Caco-2 (cell line): Measurements from ENCODE around the gene FHAD1. TPM values are rescaled to one million over a fixed set of nuclear protein-coding genes. Genes with fewer than 3 reads are reported as not detected.

Experiments
- BruUV-seq: library from RNA; stranded (reverse); fragments of 400-500 nt; replicated peaks from 2 replicates; lab custom pipeline; 2021; lab: Mats Ljungman, UMichigan
- CTCF ChIA-PET: fragments of 300-600 bp; sonication (Branson Sonifier 250); formaldehyde crosslinking; loops from one replicate; lab custom pipeline; 2022; ENCODE audit warnings: antibody characterized with exemption; lab: Charles Lee
- POLR2A ChIA-PET: fragments of 300-600 bp; sonication (Branson Sonifier 250); formaldehyde crosslinking; loops from one replicate; lab custom pipeline; 2022; ENCODE audit warnings: antibody characterized with exemption; lab: Charles Lee
- DNase-seq, 2 experiments: peaks; one replicate each; pipeline versions ENCODE4 v3.0.0 to v3.0.0-alpha.2; 2020 to 2022
- H3K27me3 ChIP-seq: replicated peaks from 2 replicates; pipeline ENCODE4 v1.6.0; 2011; ENCODE audit warnings: low read length; ENCODE audit not compliant: control insufficient read depth, insufficient read depth
- H3K36me3 ChIP-seq: 2 replicates; pipeline ENCODE4 v1.5.1; 2011; ENCODE audit warnings: low read length; ENCODE audit not compliant: control insufficient read depth, insufficient read depth
- H3K4me1 ChIP-seq: fragments of 250-450 bp; sonication (Bioruptor Pico); 2 replicates; pipeline ENCODE4 v1.5.1; 2020; ENCODE audit warnings: mild to moderate bottlenecking
- H3K4me3 ChIP-seq: 2 replicates; pipeline ENCODE4 v1.5.1; 2011; ENCODE audit warnings: low read depth, mild to moderate bottlenecking, control low read depth, low read length
- H3K9me3 ChIP-seq: fragments of 250-450 bp; sonication (Bioruptor Pico); 2 replicates; pipeline ENCODE4 v1.5.1; 2020; ENCODE audit warnings: mild to moderate bottlenecking, moderate library complexity
- H3K27ac Mint-ChIP-seq: one replicate; pipeline ENCODE4 v1.8.0; 2022; ENCODE audit warnings: mixed read lengths; ENCODE audit not compliant: unreplicated experiment
- H3K27me3 Mint-ChIP-seq: one replicate; pipeline ENCODE4 v1.8.0; 2022; ENCODE audit warnings: mixed read lengths; ENCODE audit not compliant: insufficient read depth, unreplicated experiment
- H3K36me3 Mint-ChIP-seq: one replicate; pipeline ENCODE4 v1.8.0; 2022; ENCODE audit warnings: mild to moderate bottlenecking, mixed read lengths; ENCODE audit not compliant: insufficient read depth, unreplicated experiment
- H3K4me1 Mint-ChIP-seq: one replicate; pipeline ENCODE4 v1.8.0; 2022; ENCODE audit warnings: low read depth, mixed read lengths; ENCODE audit not compliant: unreplicated experiment
- H3K4me3 Mint-ChIP-seq: one replicate; pipeline ENCODE4 v1.8.0; 2022; ENCODE audit warnings: mild to moderate bottlenecking, moderate library complexity, mixed read lengths; ENCODE audit not compliant: unreplicated experiment
- H3K9me3 Mint-ChIP-seq: one replicate; pipeline ENCODE4 v1.8.0; 2022; ENCODE audit warnings: mixed read lengths; ENCODE audit not compliant: unreplicated experiment
- CTCF ChIP-seq, 2 experiments: fragments of 200-600 bp in 1 of 2; IDR thresholded peaks; 1 replicate in 1 of 2; 2 replicates in 1 of 2; pipeline versions ENCODE4 v1.5.1 to v1.8.0; 2011 to 2022; ENCODE audit warnings: antibody characterized with exemption in 1 of 2, control low read depth in 1 of 2, inconsistent platforms in 1 of 2, low read depth in 1 of 2, low read length in 1 of 2, mild to moderate bottlenecking in 1 of 2, moderate library complexity in 1 of 2; ENCODE audit not compliant: insufficient read depth in 1 of 2, severe bottlenecking in 1 of 2, unreplicated experiment in 1 of 2
- intact Hi-C: fragments of 100-400 bp; cut with micrococcal nuclease; formaldehyde crosslinking; loops from one replicate; pipeline ENCODE4 v1.10.0; 2022; ENCODE audit not compliant: unreplicated experiment
- total RNA-seq: library from RNA; stranded (reverse); gene quantifications from 2 replicates; pipeline ENCODE4 v1.2.3, GENCODE V29; 2022

Gene FHAD1
- total RNA-seq, 1 experiment from 2014 or later: 0.18 TPM

GRCh38 chr1:15229707-15230131, 17.3 kb upstream of the FHAD1 start:
- H3K4me3 Mint-ChIP-seq: no peak overlapping the region
- Histone ChIP-seq H3K4me3 (no peak overlapping the region), H3K9me3 (no peaks in the 10 kb centered on the region), H3K4me1 (no peaks in the 10 kb centered on the region), H3K36me3 (no peaks in the 10 kb centered on the region), H3K27me3 (no peaks in the 10 kb centered on the region)
- BruUV-seq: no TSS peak
- H3K9me3 Mint-ChIP-seq: no peaks in the 10 kb centered on the region
- DNase-seq: no peak
- H3K27me3 Mint-ChIP-seq: no peaks in the 10 kb centered on the region
- H3K4me1 Mint-ChIP-seq: no peaks in the 10 kb centered on the region
- ChIA-PET CTCF (no interaction called here), POLR2A (no interaction called here)
- TF ChIP-seq CTCF (IDR thresholded peaks at IDR 0.05; ENCODE audit: insufficient read depth in 1 of 2, low read depth in 1 of 2, low read length in 1 of 2, severe bottlenecking in 1 of 2, unreplicated experiment in 1 of 2): no peak
- intact Hi-C loops: no loop called here
- no peak overlapping the region for H3K27ac Mint-ChIP-seq
- peaks cover 9% of the 10 kb centered on the region for H3K36me3 Mint-ChIP-seq

- no peak for DNase-seq
- no peaks in the 10 kb centered on the region for H3K27me3 Mint-ChIP-seq
- Histone ChIP-seq H3K36me3 (no peaks in the 10 kb centered on the region), H3K4me3 (no peak overlapping the region), H3K27me3 (no peaks in the 10 kb centered on the region), H3K4me1 (no peaks in the 10 kb centered on the region), H3K9me3 (no peaks in the 10 kb centered on the region)
- TF ChIP-seq CTCF (IDR thresholded peaks at IDR 0.05; ENCODE audit: insufficient read depth in 1 of 2, low read depth in 1 of 2, low read length in 1 of 2, severe bottlenecking in 1 of 2, unreplicated experiment in 1 of 2): no peak
- no peak overlapping the region for H3K27ac Mint-ChIP-seq
- no peaks in the 10 kb centered on the region for H3K9me3 Mint-ChIP-seq
- BruUV-seq: no TSS peak
- H3K4me3 Mint-ChIP-seq: no peak overlapping the region
- intact Hi-C loops: no loop called here
- no peaks in the 10 kb centered on the region for H3K4me1 Mint-ChIP-seq
- peaks cover 5% of the 10 kb centered on the region for H3K36me3 Mint-ChIP-seq
- POLR2A ChIA-PET: no interaction called here
- CTCF ChIA-PET: no interaction called here
Observed at GRCh38 chr1:15231714-15232201, 15.3 kb upstream of the FHAD1 start.

GRCh38 chr1:15233689-15234088, 13.3 kb upstream of the FHAD1 start:
- Mint-ChIP-seq H3K27me3 (no peaks in the 10 kb centered on the region), H3K4me3 (no peak overlapping the region), H3K36me3 (no peaks in the 10 kb centered on the region), H3K9me3 (no peaks in the 10 kb centered on the region), H3K4me1 (no peaks in the 10 kb centered on the region), H3K27ac (no peak overlapping the region)
- Histone ChIP-seq H3K4me3 (no peak overlapping the region), H3K9me3 (no peaks in the 10 kb centered on the region), H3K4me1 (no peaks in the 10 kb centered on the region), H3K36me3 (no peaks in the 10 kb centered on the region), H3K27me3 (no peaks in the 10 kb centered on the region)
- BruUV-seq: no TSS peak
- intact Hi-C loops: no loop called here
- ChIA-PET CTCF (no interaction called here), POLR2A (no interaction called here)
- no peak for TF ChIP-seq CTCF (IDR thresholded peaks at IDR 0.05; ENCODE audit: insufficient read depth in 1 of 2, low read depth in 1 of 2, low read length in 1 of 2, severe bottlenecking in 1 of 2, unreplicated experiment in 1 of 2)
- DNase-seq: no peak
